ENCODE results near the gene KDM4C. TPM values are rescaled to one million over a fixed set of nuclear protein-coding genes. Genes with fewer than 3 reads are reported as not detected.
A peak's percentile ranks its signal among the peaks of the same experiment; 100 is the strongest.

KDM4C gene
- total RNA-seq, 4 donors from 2014 or later, result 75.0 to 95.9 (median 88.9) TPM

GRCh38 chr9:7144265-7145046 is 386.7 kb downstream of the KDM4C start:
- in situ Hi-C loops (cut with MboI; ENCODE audit: low pct_ligation_motif_present in 1 of 4, low pct_unique_long_range_greater_than_20kb in 1 of 4, low sequenced_read_pairs in 3 of 4), result no loop called here
- intact Hi-C loops (cut with DNase I; ENCODE audit: low total_unique reads), result no loop called here
- H3K4me3 ChIP-seq, result no peak overlapping the region
- H3K36me3 ChIP-seq, result no peaks in the 10 kb centered on the region
- TF ChIP-seq CTCF (IDR thresholded peaks at IDR 0.05), result no peak
- no peak for TF ChIP-seq POLR2A (IDR thresholded peaks at IDR 0.05)
- TF ChIP-seq EP300 (IDR thresholded peaks at IDR 0.05; ENCODE audit: low read depth), result no peak
- TF ChIP-seq POLR2AphosphoS5 (IDR thresholded peaks at IDR 0.05), result no peak
- H3K27ac ChIP-seq, result no peak overlapping the region
- DNase-seq, result no peak
- no peaks in the 10 kb centered on the region for H3K9me3 ChIP-seq
- H3K4me1 ChIP-seq, result peaks cover 14 to 37% (median 20%) of the 10 kb centered on the region in 4 donors
- 93 to 98% methylated on average over 8 to 10 of the region's 10 CpGs for WGBS, 2 donors (ENCODE audit: low coverage in 1 of 2)
- H3K27me3 ChIP-seq, result no peaks in the 10 kb centered on the region

GRCh38 chr9:7145361-7146069 is 387.7 kb downstream of the KDM4C start:
- TF ChIP-seq EP300 (IDR thresholded peaks at IDR 0.05; ENCODE audit: low read depth) (no peak), CTCF (IDR thresholded peaks at IDR 0.05) (no peak), POLR2A (IDR thresholded peaks at IDR 0.05) (no peak), POLR2AphosphoS5 (IDR thresholded peaks at IDR 0.05) (no peak)
- no peak overlapping the region for H3K27ac ChIP-seq
- WGBS, 2 donors (ENCODE audit: low coverage in 1 of 2), result 84 to 87% methylated on average over 7 to 8 of the region's 8 CpGs
- intact Hi-C loops (cut with DNase I; ENCODE audit: low total_unique reads), result no loop called here
- no peaks in the 10 kb centered on the region for H3K36me3 ChIP-seq
- DNase-seq, result no peak
- H3K9me3 ChIP-seq, result no peaks in the 10 kb centered on the region
- in situ Hi-C loops (cut with MboI; ENCODE audit: low pct_ligation_motif_present in 1 of 4, low pct_unique_long_range_greater_than_20kb in 1 of 4, low sequenced_read_pairs in 3 of 4), result no loop called here
- H3K27me3 ChIP-seq, result no peaks in the 10 kb centered on the region
- no peak overlapping the region for H3K4me3 ChIP-seq
- H3K4me1 ChIP-seq, result peaks cover 14 to 47% (median 29%) of the 10 kb centered on the region in 4 donors

- Histone ChIP-seq H3K9me3 (no peaks in the 10 kb centered on the region), H3K36me3 (no peaks in the 10 kb centered on the region), H3K27me3 (no peaks in the 10 kb centered on the region), H3K4me1 (peaks cover 14 to 58% (median 32%) of the 10 kb centered on the region in 4 donors), H3K4me3 (no peak overlapping the region), H3K27ac (peak overlapping the region; percentile 45 to 61 (median 60))
- intact Hi-C loops (cut with DNase I; ENCODE audit: low total_unique reads), result no loop called here
- DNase-seq, result no peak
- no peak for TF ChIP-seq CTCF (IDR thresholded peaks at IDR 0.05)
- TF ChIP-seq POLR2AphosphoS5 (IDR thresholded peaks at IDR 0.05), result no peak
- TF ChIP-seq EP300 (IDR thresholded peaks at IDR 0.05; ENCODE audit: low read depth), result no peak
- TF ChIP-seq POLR2A (IDR thresholded peaks at IDR 0.05), result no peak
- WGBS, 2 donors (ENCODE audit: low coverage in 1 of 2), result 41 to 42% methylated on average over 5 of the region's 5 CpGs
- in situ Hi-C loops (cut with MboI; ENCODE audit: low pct_ligation_motif_present in 1 of 4, low pct_unique_long_range_greater_than_20kb in 1 of 4, low sequenced_read_pairs in 3 of 4), result no loop called here
Measured at GRCh38 chr9:7146582-7146981, 388.8 kb downstream of the KDM4C start.
